Hematopoietic multipotent progenitor cell treated with erythropoietin and hydrocortisone succinate and interleukin-3 and kit ligand, for 4 days (in vitro differentiated cells): Measurements from ENCODE around the gene PRAME.
"Not testable (repeated sequence)": the region's sequence is repeated elsewhere in the genome, so short reads cannot be mapped to it uniquely, and the experiment has no call there.

Experiments
- DNase-seq: peaks from one replicate; pipeline ENCODE4 v3.0.0-alpha.2; 2015

Gene PRAME

GRCh38 chr22:22548317-22548716, 10.7 kb downstream of the PRAME start:
- no peak for DNase-seq

GRCh38 chr22:22547692-22548300, 11.3 kb downstream of the PRAME start:
- peak; percentile 69 for DNase-seq

- no peak for DNase-seq
Observed at GRCh38 chr22:22547226-22547625, 11.8 kb downstream of the PRAME start.

GRCh38 chr22:22546490-22546889, 12.6 kb downstream of the PRAME start:
- DNase-seq = peak; percentile 82

GRCh38 chr22:22545084-22545483, 14.0 kb downstream of the PRAME start:
- no peak for DNase-seq

GRCh38 chr22:22538226-22538989, 20.7 kb downstream of the PRAME start:
- no peak for DNase-seq

GRCh38 chr22:22536916-22537315, 22.1 kb downstream of the PRAME start:
- DNase-seq = no peak

GRCh38 chr22:22536515-22536914, 22.6 kb downstream of the PRAME start:
- no peak for DNase-seq

GRCh38 chr22:22535662-22536061, 23.4 kb downstream of the PRAME start:
- no peak for DNase-seq

- no peak for DNase-seq
Observed at GRCh38 chr22:22534604-22535415, 24.3 kb downstream of the PRAME start.

GRCh38 chr22:22533863-22534262, 25.2 kb downstream of the PRAME start:
- DNase-seq = no peak

GRCh38 chr22:22533417-22533816, 25.6 kb downstream of the PRAME start:
- DNase-seq = no peak

GRCh38 chr22:22532547-22533071, 26.5 kb downstream of the PRAME start:
- not testable (repeated sequence) for DNase-seq

GRCh38 chr22:22531770-22532546, 27.1 kb downstream of the PRAME start:
- DNase-seq = no peak

GRCh38 chr22:22528780-22529179, 30.3 kb downstream of the PRAME start:
- no peak for DNase-seq

GRCh38 chr22:22527312-22527711, 31.8 kb downstream of the PRAME start:
- DNase-seq = no peak

GRCh38 chr22:22526125-22526912, 32.7 kb downstream of the PRAME start:
- DNase-seq = no peak

GRCh38 chr22:22523494-22523893, 35.6 kb downstream of the PRAME start:
- DNase-seq = no peak

- no peak for DNase-seq
Observed at GRCh38 chr22:22521631-22522030, 37.4 kb downstream of the PRAME start.

- DNase-seq = no peak
Observed at GRCh38 chr22:22520667-22521602, 38.1 kb downstream of the PRAME start.
